GM12865 (cell line): ENCODE measurements around the gene CELSR1.

Source experiments
- DNase-seq: peaks from one replicate; pipeline ENCODE4 v3.0.0; 2010; ENCODE audit warnings: low read depth
- H3K4me3 ChIP-seq: 2 replicates; pipeline ENCODE4 v1.5.1; 2011; ENCODE audit warnings: mild to moderate bottlenecking, low read depth, low read length, control low read depth
- TF ChIP-seq, protein P1 (sequence below): IDR thresholded peaks from 2 replicates; pipeline ENCODE4 v1.5.1; 2011; ENCODE audit warnings: low read length, control low read depth, low read depth, inconsistent platforms; ENCODE audit not compliant: insufficient read depth; ENCODE audit errors: missing control alignments

The CELSR1 gene

DNA sequence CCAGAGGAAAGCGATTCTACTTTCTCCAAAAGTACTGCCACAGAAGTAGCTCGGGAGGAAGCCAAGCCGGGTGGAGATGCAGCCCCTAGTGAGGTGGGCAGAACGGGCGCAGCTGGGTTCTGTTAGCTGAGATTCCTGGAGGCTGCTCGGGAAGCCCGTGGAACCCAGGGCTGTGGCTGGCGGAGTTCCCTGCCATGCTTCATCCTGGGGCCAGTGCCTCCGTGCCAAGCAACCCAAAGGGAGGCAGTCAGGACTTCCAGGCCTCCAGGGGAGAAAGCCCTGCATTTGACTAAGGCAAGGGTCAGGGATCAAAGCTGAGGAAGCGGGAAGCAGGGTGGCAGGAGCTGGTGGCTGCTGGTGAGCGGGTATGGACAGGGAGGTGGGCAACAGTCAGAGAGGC lies 208.6 kb downstream of the CELSR1 start:
- DNase-seq = no peak
- TF ChIP-seq, protein P1, sequence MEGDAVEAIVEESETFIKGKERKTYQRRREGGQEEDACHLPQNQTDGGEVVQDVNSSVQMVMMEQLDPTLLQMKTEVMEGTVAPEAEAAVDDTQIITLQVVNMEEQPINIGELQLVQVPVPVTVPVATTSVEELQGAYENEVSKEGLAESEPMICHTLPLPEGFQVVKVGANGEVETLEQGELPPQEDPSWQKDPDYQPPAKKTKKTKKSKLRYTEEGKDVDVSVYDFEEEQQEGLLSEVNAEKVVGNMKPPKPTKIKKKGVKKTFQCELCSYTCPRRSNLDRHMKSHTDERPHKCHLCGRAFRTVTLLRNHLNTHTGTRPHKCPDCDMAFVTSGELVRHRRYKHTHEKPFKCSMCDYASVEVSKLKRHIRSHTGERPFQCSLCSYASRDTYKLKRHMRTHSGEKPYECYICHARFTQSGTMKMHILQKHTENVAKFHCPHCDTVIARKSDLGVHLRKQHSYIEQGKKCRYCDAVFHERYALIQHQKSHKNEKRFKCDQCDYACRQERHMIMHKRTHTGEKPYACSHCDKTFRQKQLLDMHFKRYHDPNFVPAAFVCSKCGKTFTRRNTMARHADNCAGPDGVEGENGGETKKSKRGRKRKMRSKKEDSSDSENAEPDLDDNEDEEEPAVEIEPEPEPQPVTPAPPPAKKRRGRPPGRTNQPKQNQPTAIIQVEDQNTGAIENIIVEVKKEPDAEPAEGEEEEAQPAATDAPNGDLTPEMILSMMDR = no peak
- no peak overlapping the region for H3K4me3 ChIP-seq

DNA sequence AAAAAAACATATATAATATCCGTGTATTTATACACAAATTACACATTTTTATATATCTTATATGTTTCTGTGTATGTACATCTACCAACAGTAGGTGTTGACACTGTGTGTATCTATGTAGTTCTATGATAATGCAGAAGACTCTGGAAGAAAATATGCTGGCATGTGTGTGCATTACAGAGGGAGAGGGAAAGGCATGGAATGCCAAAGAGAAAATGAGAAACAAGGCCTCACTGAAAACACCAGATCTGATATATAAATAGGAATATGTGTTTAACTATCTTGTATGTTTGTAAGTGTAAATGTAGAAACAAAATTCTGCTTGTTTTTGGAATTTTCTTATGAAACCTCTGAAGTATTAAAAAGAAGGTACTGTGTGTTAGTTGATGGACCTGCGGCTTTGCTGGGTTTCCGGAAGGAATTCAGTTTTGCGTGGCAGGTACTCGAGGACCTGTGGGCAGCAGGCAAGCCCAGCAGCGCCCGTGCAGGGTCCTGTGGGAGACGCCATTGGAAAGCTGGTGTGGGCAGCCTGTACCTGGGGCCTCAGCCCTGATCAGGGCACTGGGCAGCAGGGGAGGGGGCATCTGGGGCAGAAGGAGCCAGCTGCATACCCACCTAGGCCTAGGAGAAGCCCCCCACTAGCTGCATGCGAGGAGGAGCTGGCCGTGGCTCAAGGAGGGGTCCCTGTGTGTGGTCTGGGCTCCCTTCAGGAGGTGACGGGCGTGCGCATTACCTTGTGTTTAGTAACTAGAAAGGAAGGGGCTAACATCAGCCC lies 209.5 kb downstream of the CELSR1 start:
- DNase-seq = no peak
- TF ChIP-seq, protein P1 = no peak
- H3K4me3 ChIP-seq = no peak overlapping the region

DNA sequence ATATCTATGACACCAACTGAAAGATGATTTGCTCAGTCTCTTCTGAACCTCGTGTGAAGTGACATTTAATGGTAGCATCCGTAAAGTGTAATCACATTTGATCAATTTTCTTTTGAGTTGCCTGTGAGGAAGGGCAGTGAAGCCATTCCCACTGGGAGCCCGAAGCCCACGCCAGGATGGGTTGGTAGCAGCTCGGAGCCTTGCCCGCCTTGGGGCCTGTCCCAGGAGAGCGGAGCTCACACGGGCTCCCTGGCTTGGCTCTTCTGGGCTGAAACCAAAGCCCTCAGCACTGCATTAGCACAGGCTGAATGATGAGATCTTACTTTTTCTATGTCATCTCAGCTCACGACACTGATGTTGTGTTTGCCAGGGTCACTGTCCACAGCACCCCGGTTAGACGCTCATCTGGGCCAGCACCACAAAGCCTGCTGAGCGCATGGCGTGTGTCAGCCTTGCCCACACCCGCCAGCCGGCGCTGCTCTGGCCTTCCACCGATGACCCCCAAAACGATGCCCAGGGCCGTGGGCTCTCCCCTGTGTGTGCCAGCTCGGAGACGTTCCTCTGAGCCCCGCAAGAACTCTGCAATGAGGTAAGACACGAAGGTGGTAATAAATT lies 211.2 kb downstream of the CELSR1 start:
- TF ChIP-seq, protein P1 = no peak
- H3K4me3 ChIP-seq = no peak overlapping the region
- no peak for DNase-seq

DNA sequence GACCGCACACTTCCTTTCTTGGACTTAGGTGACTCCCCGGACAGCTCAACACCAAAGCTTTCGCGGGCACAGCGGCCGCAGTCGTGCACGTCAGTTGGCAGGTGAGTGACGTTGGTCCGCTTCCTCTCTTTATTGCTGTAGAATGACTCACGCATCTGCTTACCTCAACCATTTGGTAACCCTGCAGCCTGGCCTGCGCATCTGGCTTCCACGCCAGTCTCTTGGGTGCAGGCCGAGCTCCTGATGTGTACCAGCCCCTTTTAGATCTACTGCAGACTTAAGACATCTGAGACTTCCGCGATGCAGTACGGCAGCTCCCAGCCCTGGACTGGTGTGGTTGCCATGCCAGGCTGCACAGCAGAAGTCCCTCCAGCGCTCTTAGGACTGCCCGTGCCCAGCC lies 214.3 kb downstream of the CELSR1 start:
- TF ChIP-seq, protein P1 = no peak
- DNase-seq = no peak
- no peak overlapping the region for H3K4me3 ChIP-seq

DNA sequence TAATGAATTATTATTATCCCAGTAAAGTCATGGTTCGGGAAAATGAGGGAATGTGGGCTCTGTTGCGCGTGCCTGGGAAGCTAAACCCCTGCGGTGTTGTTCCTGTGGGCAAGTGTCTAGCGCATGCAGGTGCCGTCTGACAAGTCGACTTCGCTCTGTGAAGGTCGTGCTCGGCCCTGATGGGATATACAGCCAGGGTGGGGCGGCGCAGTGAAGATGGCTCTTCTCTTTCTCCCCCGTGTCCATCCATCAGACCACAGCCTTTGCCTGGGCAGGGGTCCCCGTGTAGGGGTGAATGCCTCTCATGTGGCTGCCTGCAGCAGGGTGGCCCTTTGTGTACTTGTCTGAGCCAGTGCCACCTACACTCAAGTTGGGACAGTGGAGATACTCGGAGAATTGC lies 214.7 kb downstream of the CELSR1 start:
- TF ChIP-seq, protein P1 = no peak
- H3K4me3 ChIP-seq = no peak overlapping the region
- DNase-seq = no peak

DNA sequence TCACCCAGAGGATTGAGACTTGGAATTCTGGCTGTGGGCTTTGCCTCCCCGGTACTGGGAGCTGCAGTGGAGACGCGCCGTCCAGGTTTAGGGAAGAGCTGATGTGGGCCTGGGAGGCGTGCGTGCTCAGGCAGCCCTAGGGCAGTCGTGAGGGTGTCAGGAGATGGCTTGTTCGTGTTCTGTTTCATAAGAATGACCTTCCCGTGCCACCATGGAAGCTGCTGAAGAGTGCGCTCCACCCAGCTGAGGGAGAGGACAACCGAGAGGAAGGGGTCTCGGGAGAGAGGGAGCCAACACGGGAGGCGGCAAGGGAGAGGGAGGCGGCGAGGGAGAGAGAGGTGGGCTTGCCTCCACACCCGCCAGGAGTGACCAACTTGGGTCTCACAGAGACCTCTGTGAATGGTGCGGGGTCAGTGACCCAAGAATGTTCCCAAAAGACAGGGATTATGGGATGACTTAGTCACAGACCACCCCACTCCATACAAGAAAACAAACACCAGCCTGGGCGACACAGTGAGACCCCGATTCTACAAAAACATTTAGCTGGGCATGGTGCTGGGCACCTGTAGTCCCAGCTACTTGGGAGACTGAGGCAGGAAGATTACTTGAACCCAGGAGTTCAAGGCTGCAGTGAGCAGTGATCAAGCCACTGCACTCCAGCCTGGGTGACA lies 216.6 kb downstream of the CELSR1 start:
- no peak overlapping the region for H3K4me3 ChIP-seq
- TF ChIP-seq, protein P1 = no peak
- no peak for DNase-seq
